ENCODE data around the gene LETMD1. TPM values are rescaled to one million over a fixed set of nuclear protein-coding genes. Genes with fewer than 3 reads are reported as not detected.
A peak's percentile ranks its signal among the peaks of the same experiment; 100 is the strongest.

LETMD1 gene
- total and polyA plus RNA-seq, 2 of the 8 experiments (the other 6 are each of a cell fraction or from before 2014, with no cell fraction given), result 39.4 to 65.3 TPM

DNA sequence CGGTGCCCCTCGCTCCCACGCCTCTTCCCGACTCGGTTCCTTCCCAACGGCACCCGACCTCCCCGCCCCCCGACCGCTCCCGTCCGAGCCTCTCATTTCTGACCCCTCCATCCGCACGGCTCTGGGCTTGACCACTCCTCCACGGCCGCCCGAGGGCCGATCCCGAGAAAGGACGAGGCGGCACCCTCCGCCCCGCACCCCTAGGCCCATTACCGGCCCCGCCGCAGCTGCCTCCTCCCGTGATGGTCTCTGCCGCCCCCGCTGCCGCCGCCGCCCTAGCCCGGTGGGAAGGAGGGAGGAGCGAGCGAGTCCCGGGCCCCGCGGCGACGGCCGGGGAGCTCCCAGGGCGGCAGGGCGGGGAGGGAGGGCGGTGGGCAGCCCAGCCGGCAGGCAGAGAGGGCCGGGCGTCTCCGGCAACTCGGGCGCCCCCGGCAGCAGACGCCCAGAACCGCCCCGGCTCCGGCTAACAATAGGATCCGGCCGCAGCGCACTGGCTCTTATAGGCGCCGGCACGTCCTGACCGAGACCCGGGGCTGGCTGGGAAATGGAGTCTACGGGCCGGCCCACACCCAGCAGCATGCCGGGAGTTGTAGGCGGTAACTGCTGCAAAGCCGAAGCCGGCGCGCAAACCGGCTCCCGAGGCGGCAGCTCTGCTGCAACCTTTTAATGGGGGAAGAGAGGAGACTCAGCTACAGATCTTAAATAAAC is 35.2 kb downstream of the LETMD1 start, which contains the start of gene CSRNP2:
Gene CSRNP2 (minus strand): TSS at position 471 of the 708 bp plus-strand sequence. CDS start 7,035 bp downstream, outside the sequence.
- Histone ChIP-seq H2AK5ac (ENCODE audit: low read depth, low read length) (no peak within 1 kb of the TSS), H4K8ac (ENCODE audit: extremely low read depth, insufficient read depth, low read length) (peak within 1 kb of the TSS; percentile 91), H3K79me2 (ENCODE audit: control insufficient read depth in 1 of 2, insufficient read depth in 2 of 2, low read length in 2 of 2) (peaks cover 9 to 30% of the 10 kb centered on the region in 2 experiments; a peak in 3 of 4 replicates), H2BK5ac (ENCODE audit: low read depth, low read length) (peak within 1 kb of the TSS; percentile 83), H3K4ac (replicated peaks; ENCODE audit: insufficient read length, low read depth, low read length) (peak within 1 kb of the TSS; percentile 80), H3K4me2 (ENCODE audit: insufficient read depth in 1 of 2, low read depth in 2 of 2, low read length in 2 of 2) (peak within 1 kb of the TSS; percentile 86 to 100), H3K4me3 (ENCODE audit: extremely low read depth in 1 of 4, insufficient read depth in 2 of 4, low read depth in 3 of 4, low read length in 4 of 4) (peak within 1 kb of the TSS; percentile 77 to 98 (median 86)), H3K79me1 (ENCODE audit: low read depth, low read length) (peaks cover 4% of the 10 kb centered on the region), H3K18ac (ENCODE audit: extremely low read depth, low read length) (peak within 1 kb of the TSS; percentile 85), H3K9me3 (ENCODE audit: insufficient read depth in 2 of 2, low read depth in 1 of 2, low read length in 1 of 2) (no peaks in the 10 kb centered on the region), H3K27me3 (replicated peaks in 1 of 4; ENCODE audit: control insufficient read depth in 3 of 4, extremely low read depth in 1 of 4, insufficient read depth in 3 of 4, low read length in 3 of 4) (no peaks in the 10 kb centered on the region), H2BK12ac (ENCODE audit: low read depth, low read length) (no peak within 1 kb of the TSS), H2BK20ac (ENCODE audit: low read length) (no peak within 1 kb of the TSS), H3K23me2 (ENCODE audit: low read depth, low read length) (peaks cover 7% of the 10 kb centered on the region), H3K36me3 (ENCODE audit: control insufficient read depth in 2 of 4, insufficient read depth in 4 of 4, low read length in 3 of 4) (peaks cover 0 to 5% (median 0%) of the 10 kb centered on the region in 4 experiments; a peak in 1 of 8 replicates), H4K91ac (replicated peaks; ENCODE audit: insufficient read length, low read length) (no peak within 1 kb of the TSS), H4K20me1 (replicated peaks in 1 of 2; ENCODE audit: control insufficient read depth in 1 of 2, insufficient read depth in 2 of 2, low read length in 2 of 2) (peaks cover 0 to 5% of the 10 kb centered on the region in 2 experiments), H3K56ac (replicated peaks; ENCODE audit: insufficient read length, low read depth, low read length) (peak within 1 kb of the TSS; percentile 88), H3K23ac (ENCODE audit: insufficient read length) (no peak within 1 kb of the TSS), H2BK15ac (ENCODE audit: low read length) (peak within 1 kb of the TSS; percentile 61; the same call in 1 of the 2 replicates), H3K9ac (replicated peaks in 1 of 4; ENCODE audit: extremely low read depth in 1 of 4, low read depth in 3 of 4, low read length in 3 of 4) (peak within 1 kb of the TSS; percentile 69 to 86 (median 82)), H2AFZ (ENCODE audit: low read length) (peak within 1 kb of the TSS; percentile 90; the same call in 1 of the 2 replicates), H2BK120ac (replicated peaks; ENCODE audit: low read depth, low read length) (no peak within 1 kb of the TSS), H3K14ac (ENCODE audit: insufficient read length) (no peak within 1 kb of the TSS), H4K5ac (ENCODE audit: insufficient read length, low read depth, low read length) (peak within 1 kb of the TSS; percentile 85), H3K27ac (ENCODE audit: low read depth, low read length) (peak within 1 kb of the TSS; percentile 59), H3K4me1 (replicated peaks in 1 of 4; ENCODE audit: control insufficient read depth in 3 of 4, insufficient read depth in 4 of 4, low read length in 3 of 4) (peaks cover 4 to 6% (median 5%) of the 10 kb centered on the region in 4 experiments; a peak in 4 of 7 replicates)
- no peak for FAIRE-seq
- POLR2A ChIA-PET (ENCODE audit: partially characterized antibody), result interaction anchor here (0.6 to 3.9 kb wide), 72 partner anchors 9 to 812 kb away, joined by 3 to 30 read pairs (median 5); partner anchors contain the start of genes DAZAP2, GALNT6, LETMD1 and POU6F1
- peak; percentile 89 to 97 for DNase-seq (ENCODE audit: low read depth in 1 of 2, low spot score in 2 of 2)
- CTCF ChIA-PET (ENCODE audit: partially characterized antibody), result interaction anchor here (0.6 to 1.6 kb wide), 5 partner anchors 30 to 1931 kb away, joined by 3 read pairs; no protein-coding TSS in a partner anchor
- WGBS, 2 experiments (ENCODE audit: extremely low coverage in 1 of 2, insufficient coverage in 1 of 2, insufficient read length in 1 of 2, insufficient replicate concordance in 2 of 2, low coverage in 1 of 2, low lambda C conversion rate in 2 of 2, missing lambda C conversion rate in 1 of 2), result 1% methylated on average over 34 of the region's 74 CpGs; no CpG with 5 or more reads in 1 of the 2 experiments
- TF ChIP-seq CBX8 (IDR thresholded peaks at IDR 0.05; ENCODE audit: borderline replicate concordance, low read depth, low read length) (no peak), HDAC2 (IDR thresholded peaks at IDR 0.05; ENCODE audit: borderline replicate concordance in 1 of 2, low read depth in 2 of 2, low read length in 2 of 2) (no peak), POLR2AphosphoS5 (IDR thresholded peaks at IDR 0.05; ENCODE audit: low read depth, low read length) (peak; percentile 97), TCF12 (IDR thresholded peaks at IDR 0.05; ENCODE audit: low read depth, low read length) (0 out of 2 replicates have a peak, but pooled peaks have one; percentile 24), RNF2 (IDR thresholded peaks at IDR 0.05; ENCODE audit: borderline replicate concordance, low read depth, low read length, missing control alignments, poor library complexity, severe bottlenecking) (no peak), TAF7 (optimal IDR thresholded peaks at IDR 0.05; ENCODE audit: borderline replicate concordance, low read depth, low read length) (peak; percentile 95), SRF (IDR thresholded peaks at IDR 0.05; ENCODE audit: low read depth, low read length) (no peak), SP2 (IDR thresholded peaks at IDR 0.05; ENCODE audit: low read length) (no peak)
- TF ChIP-seq, protein P1, sequence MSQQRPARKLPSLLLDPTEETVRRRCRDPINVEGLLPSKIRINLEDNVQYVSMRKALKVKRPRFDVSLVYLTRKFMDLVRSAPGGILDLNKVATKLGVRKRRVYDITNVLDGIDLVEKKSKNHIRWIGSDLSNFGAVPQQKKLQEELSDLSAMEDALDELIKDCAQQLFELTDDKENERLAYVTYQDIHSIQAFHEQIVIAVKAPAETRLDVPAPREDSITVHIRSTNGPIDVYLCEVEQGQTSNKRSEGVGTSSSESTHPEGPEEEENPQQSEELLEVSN (IDR thresholded peaks at IDR 0.05), result no peak
